Measurements from ENCODE around the gene ZNF324.

The ZNF324 gene

GRCh38 chr19:58473775-58474174 is 6.9 kb downstream of the ZNF324 start:
- no peak for TF ChIP-seq TCF12 (IDR thresholded peaks at IDR 0.05; ENCODE audit: low read depth)
- TF ChIP-seq EP300 (IDR thresholded peaks at IDR 0.05; ENCODE audit: borderline replicate concordance): no peak
- TF ChIP-seq TEAD4 (IDR thresholded peaks at IDR 0.05): no peak
- TF ChIP-seq CREB1 (IDR thresholded peaks at IDR 0.05; ENCODE audit: low read depth): no peak
- TF ChIP-seq, protein P1, sequence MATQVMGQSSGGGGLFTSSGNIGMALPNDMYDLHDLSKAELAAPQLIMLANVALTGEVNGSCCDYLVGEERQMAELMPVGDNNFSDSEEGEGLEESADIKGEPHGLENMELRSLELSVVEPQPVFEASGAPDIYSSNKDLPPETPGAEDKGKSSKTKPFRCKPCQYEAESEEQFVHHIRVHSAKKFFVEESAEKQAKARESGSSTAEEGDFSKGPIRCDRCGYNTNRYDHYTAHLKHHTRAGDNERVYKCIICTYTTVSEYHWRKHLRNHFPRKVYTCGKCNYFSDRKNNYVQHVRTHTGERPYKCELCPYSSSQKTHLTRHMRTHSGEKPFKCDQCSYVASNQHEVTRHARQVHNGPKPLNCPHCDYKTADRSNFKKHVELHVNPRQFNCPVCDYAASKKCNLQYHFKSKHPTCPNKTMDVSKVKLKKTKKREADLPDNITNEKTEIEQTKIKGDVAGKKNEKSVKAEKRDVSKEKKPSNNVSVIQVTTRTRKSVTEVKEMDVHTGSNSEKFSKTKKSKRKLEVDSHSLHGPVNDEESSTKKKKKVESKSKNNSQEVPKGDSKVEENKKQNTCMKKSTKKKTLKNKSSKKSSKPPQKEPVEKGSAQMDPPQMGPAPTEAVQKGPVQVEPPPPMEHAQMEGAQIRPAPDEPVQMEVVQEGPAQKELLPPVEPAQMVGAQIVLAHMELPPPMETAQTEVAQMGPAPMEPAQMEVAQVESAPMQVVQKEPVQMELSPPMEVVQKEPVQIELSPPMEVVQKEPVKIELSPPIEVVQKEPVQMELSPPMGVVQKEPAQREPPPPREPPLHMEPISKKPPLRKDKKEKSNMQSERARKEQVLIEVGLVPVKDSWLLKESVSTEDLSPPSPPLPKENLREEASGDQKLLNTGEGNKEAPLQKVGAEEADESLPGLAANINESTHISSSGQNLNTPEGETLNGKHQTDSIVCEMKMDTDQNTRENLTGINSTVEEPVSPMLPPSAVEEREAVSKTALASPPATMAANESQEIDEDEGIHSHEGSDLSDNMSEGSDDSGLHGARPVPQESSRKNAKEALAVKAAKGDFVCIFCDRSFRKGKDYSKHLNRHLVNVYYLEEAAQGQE (IDR thresholded peaks at IDR 0.05; ENCODE audit: low read depth): no peak

GRCh38 chr19:58474291-58474996 is 7.6 kb downstream of the ZNF324 start:
- TF ChIP-seq NFIC (IDR thresholded peaks at IDR 0.05): no peak
- no peak for TF ChIP-seq EGR1 (IDR thresholded peaks at IDR 0.05)
- TF ChIP-seq FOXM1 (IDR thresholded peaks at IDR 0.05; ENCODE audit: borderline replicate concordance, low read depth): no peak
- no peak for TF ChIP-seq EP300 (IDR thresholded peaks at IDR 0.05; ENCODE audit: borderline replicate concordance)
- TF ChIP-seq, protein P1 (IDR thresholded peaks at IDR 0.05; ENCODE audit: low read depth): no peak
- no peak for TF ChIP-seq ZBTB7A (IDR thresholded peaks at IDR 0.05; ENCODE audit: low read depth)
- TF ChIP-seq TEAD4 (IDR thresholded peaks at IDR 0.05): no peak
- no peak for TF ChIP-seq CEBPB (IDR thresholded peaks at IDR 0.05)
- TF ChIP-seq TCF12 (IDR thresholded peaks at IDR 0.05; ENCODE audit: low read depth): no peak
- no peak for TF ChIP-seq CREB1 (IDR thresholded peaks at IDR 0.05; ENCODE audit: low read depth)
- no peak for TF ChIP-seq YY1 (IDR thresholded peaks at IDR 0.05; ENCODE audit: low read depth)

DNA sequence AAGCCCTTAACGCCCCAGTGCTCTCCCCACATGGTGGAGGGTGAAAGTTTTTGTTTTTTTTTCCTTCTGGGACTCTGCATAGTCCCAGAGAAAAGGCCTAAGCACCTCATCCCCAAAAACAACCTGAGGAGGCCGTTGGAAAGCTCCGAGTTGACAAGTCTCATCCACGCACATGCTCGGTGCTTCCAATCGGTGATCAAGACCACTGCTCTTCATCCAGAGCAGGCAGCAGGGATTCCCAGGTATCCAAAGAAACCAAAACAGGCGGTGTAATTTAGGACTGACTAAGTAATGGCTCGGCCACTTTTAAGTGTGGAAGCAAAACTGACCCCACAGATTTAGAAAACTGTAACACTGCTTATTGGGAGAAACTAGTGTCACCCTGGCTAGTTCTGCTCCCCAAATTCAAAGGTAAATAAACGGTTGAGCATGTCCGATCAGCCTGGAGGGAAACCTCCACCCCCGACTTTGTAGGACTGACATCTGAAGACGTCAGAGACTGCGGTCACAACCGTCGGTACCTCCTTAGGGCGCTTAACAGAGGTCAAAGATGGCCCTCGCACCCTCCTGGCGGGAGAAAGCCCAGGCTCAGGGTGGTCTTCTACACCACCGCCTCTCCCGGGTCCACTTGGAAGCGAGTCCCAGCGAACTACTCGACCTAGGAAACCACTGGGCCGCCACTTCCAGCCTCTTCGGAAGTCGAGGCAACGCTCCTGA is 8.3 kb downstream of the ZNF324 start:
- TF ChIP-seq, protein P2, sequence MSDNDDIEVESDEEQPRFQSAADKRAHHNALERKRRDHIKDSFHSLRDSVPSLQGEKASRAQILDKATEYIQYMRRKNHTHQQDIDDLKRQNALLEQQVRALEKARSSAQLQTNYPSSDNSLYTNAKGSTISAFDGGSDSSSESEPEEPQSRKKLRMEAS (IDR thresholded peaks at IDR 0.05): peak; percentile 8; the same call in 1 of the 2 replicates
- no peak for TF ChIP-seq CEBPB (IDR thresholded peaks at IDR 0.05)

DNA sequence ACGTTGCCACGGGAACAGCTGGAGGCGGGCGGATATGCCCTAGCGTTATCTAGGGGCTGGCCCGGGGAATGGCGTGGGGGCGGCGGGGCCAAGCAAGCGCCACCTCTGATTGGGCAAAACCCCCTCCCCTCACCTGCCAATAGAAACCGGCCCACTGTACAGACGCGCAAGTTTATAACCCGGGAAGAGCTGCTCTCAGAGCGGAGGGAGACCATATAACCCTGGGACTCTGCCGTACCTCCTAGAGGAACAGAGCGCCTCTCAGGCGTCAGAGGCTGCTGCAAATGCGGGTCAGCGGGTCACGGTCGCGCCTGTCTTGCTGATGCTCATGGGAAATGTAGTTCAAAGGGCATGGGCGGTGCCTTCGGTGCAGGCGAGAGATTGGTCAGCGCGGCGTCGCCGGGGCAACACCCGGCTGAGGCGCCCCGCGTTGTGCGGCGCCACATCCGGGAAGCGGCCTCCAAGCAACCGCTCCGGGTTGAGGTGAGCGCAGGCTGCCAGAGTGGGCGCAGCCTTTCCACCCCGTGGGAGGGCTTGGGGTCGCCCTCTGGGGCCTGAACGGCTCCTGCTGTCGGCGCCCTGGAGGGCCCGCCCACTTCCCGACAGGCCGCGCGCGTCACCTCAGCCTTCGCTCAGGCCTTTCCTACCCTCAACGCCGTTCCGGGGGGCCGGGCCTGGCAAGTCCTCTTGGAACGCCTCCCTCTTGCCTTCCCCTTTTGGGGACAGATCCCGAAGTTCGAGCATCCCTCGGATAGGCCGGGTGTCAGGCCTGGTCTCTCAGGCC is 9.0 kb downstream of the ZNF324 start, which contains the start of gene ZNF446:
ZNF446 (plus strand) TSS at position 639 of the 784 bp plus-strand sequence. CDS start 867 bp downstream, outside the sequence.
- TF ChIP-seq TCF12 (IDR thresholded peaks at IDR 0.05; ENCODE audit: low read depth) (no peak), TEAD4 (IDR thresholded peaks at IDR 0.05) (peak; percentile 17; the same call in 1 of the 2 replicates), CREB1 (IDR thresholded peaks at IDR 0.05; ENCODE audit: low read depth) (peak; percentile 45; the same call in 1 of the 2 replicates), ZBTB7A (IDR thresholded peaks at IDR 0.05; ENCODE audit: low read depth) (peak; percentile 35; the same call in 1 of the 2 replicates), EGR1 (IDR thresholded peaks at IDR 0.05) (peak; percentile 13; the same call in 1 of the 2 replicates), YY1 (IDR thresholded peaks at IDR 0.05; ENCODE audit: low read depth) (peak; percentile 40; the same call in 1 of the 2 replicates), EP300 (IDR thresholded peaks at IDR 0.05; ENCODE audit: borderline replicate concordance) (no peak), CEBPB (IDR thresholded peaks at IDR 0.05) (no peak), TAF1 (IDR thresholded peaks at IDR 0.05; ENCODE audit: low read depth) (no peak), NFIC (IDR thresholded peaks at IDR 0.05) (no peak), FOXM1 (IDR thresholded peaks at IDR 0.05; ENCODE audit: borderline replicate concordance, low read depth) (no peak), RAD21 (IDR thresholded peaks at IDR 0.05; ENCODE audit: low read depth) (no peak; the same call in 1 of the 2 replicates)
- TF ChIP-seq, protein P3, sequence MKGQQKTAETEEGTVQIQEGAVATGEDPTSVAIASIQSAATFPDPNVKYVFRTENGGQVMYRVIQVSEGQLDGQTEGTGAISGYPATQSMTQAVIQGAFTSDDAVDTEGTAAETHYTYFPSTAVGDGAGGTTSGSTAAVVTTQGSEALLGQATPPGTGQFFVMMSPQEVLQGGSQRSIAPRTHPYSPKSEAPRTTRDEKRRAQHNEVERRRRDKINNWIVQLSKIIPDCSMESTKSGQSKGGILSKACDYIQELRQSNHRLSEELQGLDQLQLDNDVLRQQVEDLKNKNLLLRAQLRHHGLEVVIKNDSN (IDR thresholded peaks at IDR 0.05): peak; percentile 65
- TF ChIP-seq, protein P2 (IDR thresholded peaks at IDR 0.05): peak; percentile 47; the same call in 1 of the 2 replicates
- TF ChIP-seq, protein P1 (IDR thresholded peaks at IDR 0.05; ENCODE audit: low read depth): no peak

Data from Ishikawa (cell line).